OCI-LY7 (cell line): ENCODE measurements around the gene CHMP4A. TPM values are rescaled to one million over a fixed set of nuclear protein-coding genes. Genes with fewer than 3 reads are reported as not detected.
"Not testable (repeated sequence)": the region's sequence is repeated elsewhere in the genome, so short reads cannot be mapped to it uniquely, and the experiment has no call there.

Experiments used
- BruUV-seq: library from RNA; stranded (reverse); fragments of 400-500 nt; replicated peaks from 2 replicates; lab custom pipeline; 2021; lab: Mats Ljungman, UMichigan
- CTCF ChIA-PET: fragments of 300-600 bp; sonication (Branson Sonifier 250); formaldehyde crosslinking; loops from one replicate; lab custom pipeline; 2022; ENCODE audit warnings: antibody characterized with exemption; ENCODE audit not compliant: unreplicated experiment; lab: Charles Lee
- POLR2A ChIA-PET: fragments of 300-600 bp; sonication (Branson Sonifier 250); formaldehyde crosslinking; loops from one replicate; lab custom pipeline; 2022; ENCODE audit warnings: antibody characterized with exemption; lab: Charles Lee
- DNase-seq: peaks from one replicate; pipeline ENCODE4 v3.0.0-alpha.2; 2015; ENCODE audit warnings: low spot score
- H2AFZ ChIP-seq: fragments of 200-600 bp; sonication (generic), shearing (Covaris generic); 2 replicates; pipeline ENCODE4 v1.6.1; 2014; ENCODE audit warnings: mild to moderate bottlenecking, antibody characterized with exemption, low read length, moderate library complexity
- H3K27ac ChIP-seq: fragments of 200-600 bp; sonication (generic); 2 replicates; pipeline ENCODE4 v1.5.1; 2014; ENCODE audit warnings: mixed run types, low read depth, mild to moderate bottlenecking, moderate library complexity, low read length, inconsistent platforms; ENCODE audit not compliant: poor library complexity, severe bottlenecking
- H3K36me3 ChIP-seq: fragments of 200-600 bp; sonication (generic); 2 replicates; pipeline ENCODE4 v1.6.1; 2014; ENCODE audit warnings: mild to moderate bottlenecking, antibody characterized with exemption, low read length, moderate library complexity, mixed read lengths; ENCODE audit not compliant: insufficient read depth
- H3K4me1 ChIP-seq: fragments of 200-600 bp; sonication (generic); 2 replicates; pipeline ENCODE4 v1.5.1; 2014; ENCODE audit warnings: mild to moderate bottlenecking, low read length; ENCODE audit not compliant: insufficient read depth, poor library complexity, severe bottlenecking
- H3K4me2 ChIP-seq: fragments of 200-600 bp; sonication (generic); 2 replicates; pipeline ENCODE4 v1.6.1; 2014; ENCODE audit warnings: mild to moderate bottlenecking, low read length
- H3K4me3 ChIP-seq: fragments of 200-600 bp; sonication (generic); 2 replicates; pipeline ENCODE4 v1.5.1; 2014; ENCODE audit warnings: mild to moderate bottlenecking, low read depth, low read length; ENCODE audit not compliant: poor library complexity, severe bottlenecking
- H3K79me2 ChIP-seq: fragments of 200-600 bp; sonication (generic); 2 replicates; pipeline ENCODE4 v1.6.1; 2016; ENCODE audit warnings: low read depth, mild to moderate bottlenecking, low read length, moderate library complexity, mixed read lengths; ENCODE audit not compliant: insufficient read depth
- H3K9me2 ChIP-seq: fragments of 200-600 bp; sonication (generic); 2 replicates; pipeline ENCODE4 v1.6.1; 2016; ENCODE audit warnings: mild to moderate bottlenecking, low read length, mixed read lengths; ENCODE audit not compliant: insufficient read depth
- H3K9me3 ChIP-seq: fragments of 200-600 bp; sonication (generic); 2 replicates; pipeline ENCODE4 v1.6.1; 2014; ENCODE audit warnings: mild to moderate bottlenecking, mixed run types, low read length, mixed read lengths
- H4K20me1 ChIP-seq: fragments of 200-600 bp; sonication (generic); 2 replicates; pipeline ENCODE4 v1.6.1; 2014; ENCODE audit warnings: mild to moderate bottlenecking, antibody characterized with exemption, low read length, moderate library complexity, mixed read lengths; ENCODE audit not compliant: insufficient read depth
- EZH2phosphoT487 ChIP-seq: fragments of 200-600 bp; sonication (generic); IDR thresholded peaks from 2 replicates; pipeline ENCODE4 v1.6.1; 2018; ENCODE audit warnings: low read depth, borderline replicate concordance, mild to moderate bottlenecking, mixed run types, antibody characterized with exemption, low read length, moderate library complexity, mixed read lengths
- intact Hi-C: fragments of 100-400 bp; cut with micrococcal nuclease; formaldehyde crosslinking; loops from one replicate; pipeline ENCODE4 v1.10.0; 2022; ENCODE audit not compliant: unreplicated experiment
- total RNA-seq, 2 experiments: library from RNA; depleted of rRNA in 1 of 2; stranded (reverse); fragments of >200 nt in 1 of 2; shearing (Covaris generic) in 1 of 2; gene quantifications; 2 replicates each; pipeline ENCODE4 v1.2.3, GENCODE V29; 2014 to 2022
- TF ChIP-seq, protein P1 (sequence below): fragments of 200-600 bp; sonication (generic); conservative IDR thresholded peaks from 2 replicates; pipeline ENCODE4 v1.5.1; 2014; ENCODE audit warnings: mild to moderate bottlenecking, antibody characterized with exemption, low read length, moderate library complexity, mixed read lengths

Gene CHMP4A
- total RNA-seq, 2 experiments from 2014 or later, result 48.5 to 72.9 TPM

DNA sequence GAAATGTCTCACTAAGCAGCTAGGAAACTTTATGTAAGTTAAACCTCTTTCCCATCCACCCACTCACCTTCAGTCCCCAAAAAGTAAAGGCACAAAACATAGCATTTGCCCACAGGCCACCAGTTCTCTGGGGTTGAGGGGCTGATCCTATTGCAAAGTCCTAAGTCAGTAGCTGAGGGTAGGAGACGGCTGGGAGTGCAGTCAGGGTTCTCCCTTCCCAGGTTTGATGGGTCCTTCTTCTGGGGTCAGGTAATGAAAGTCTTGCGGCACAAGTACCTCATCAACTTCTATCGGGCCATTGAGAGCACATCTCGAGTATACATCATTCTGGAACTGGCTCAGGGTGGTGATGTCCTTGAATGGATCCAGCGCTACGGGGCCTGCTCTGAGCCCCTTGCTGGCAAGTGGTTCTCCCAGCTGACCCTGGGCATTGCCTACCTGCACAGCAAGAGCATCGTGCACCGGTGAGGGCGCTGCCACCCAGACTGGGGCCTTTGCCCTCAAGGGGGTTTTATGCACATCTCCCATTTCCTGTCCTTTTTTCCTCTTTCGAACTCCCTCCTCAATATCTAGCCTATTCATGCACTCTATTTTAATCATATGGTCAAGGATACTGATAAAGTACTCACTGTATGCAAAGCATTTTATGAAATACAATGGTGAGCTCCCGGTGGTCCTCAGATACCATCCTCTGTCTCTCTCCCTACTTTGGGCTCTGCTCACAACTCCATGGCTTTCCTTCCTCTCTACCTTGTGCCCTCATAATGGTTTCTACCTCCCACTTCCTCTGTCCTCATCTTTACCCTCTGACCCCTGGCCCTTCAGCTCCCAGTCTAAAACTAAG, 6.8 kb downstream of the CHMP4A start:
- Histone ChIP-seq H3K9me2 (no peaks in the 10 kb centered on the region), H3K4me1 (peaks cover 5% of the 10 kb centered on the region), H4K20me1 (no peaks in the 10 kb centered on the region), H3K9me3 (peaks cover 7% of the 10 kb centered on the region; the same call in 1 of the 2 replicates), H3K79me2 (peaks cover 2% of the 10 kb centered on the region; the same call in 1 of the 2 replicates), H3K27ac (no peak overlapping the region), H3K4me3 (no peak overlapping the region), H3K4me2 (no peak overlapping the region), H2AFZ (no peak overlapping the region), H3K36me3 (peaks cover 95% of the 10 kb centered on the region)
- POLR2A ChIA-PET, result interaction anchor here (0.9 kb wide), 1 partner anchor 8 kb away, joined by 5 read pairs; no protein-coding TSS in a partner anchor
- no peak for DNase-seq
- CTCF ChIA-PET, result no interaction called here
- BruUV-seq, result no TSS peak
- TF ChIP-seq, protein P1, sequence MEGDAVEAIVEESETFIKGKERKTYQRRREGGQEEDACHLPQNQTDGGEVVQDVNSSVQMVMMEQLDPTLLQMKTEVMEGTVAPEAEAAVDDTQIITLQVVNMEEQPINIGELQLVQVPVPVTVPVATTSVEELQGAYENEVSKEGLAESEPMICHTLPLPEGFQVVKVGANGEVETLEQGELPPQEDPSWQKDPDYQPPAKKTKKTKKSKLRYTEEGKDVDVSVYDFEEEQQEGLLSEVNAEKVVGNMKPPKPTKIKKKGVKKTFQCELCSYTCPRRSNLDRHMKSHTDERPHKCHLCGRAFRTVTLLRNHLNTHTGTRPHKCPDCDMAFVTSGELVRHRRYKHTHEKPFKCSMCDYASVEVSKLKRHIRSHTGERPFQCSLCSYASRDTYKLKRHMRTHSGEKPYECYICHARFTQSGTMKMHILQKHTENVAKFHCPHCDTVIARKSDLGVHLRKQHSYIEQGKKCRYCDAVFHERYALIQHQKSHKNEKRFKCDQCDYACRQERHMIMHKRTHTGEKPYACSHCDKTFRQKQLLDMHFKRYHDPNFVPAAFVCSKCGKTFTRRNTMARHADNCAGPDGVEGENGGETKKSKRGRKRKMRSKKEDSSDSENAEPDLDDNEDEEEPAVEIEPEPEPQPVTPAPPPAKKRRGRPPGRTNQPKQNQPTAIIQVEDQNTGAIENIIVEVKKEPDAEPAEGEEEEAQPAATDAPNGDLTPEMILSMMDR, result no peak
- no peak for TF ChIP-seq EZH2phosphoT487
- intact Hi-C loops, result no loop called here

DNA sequence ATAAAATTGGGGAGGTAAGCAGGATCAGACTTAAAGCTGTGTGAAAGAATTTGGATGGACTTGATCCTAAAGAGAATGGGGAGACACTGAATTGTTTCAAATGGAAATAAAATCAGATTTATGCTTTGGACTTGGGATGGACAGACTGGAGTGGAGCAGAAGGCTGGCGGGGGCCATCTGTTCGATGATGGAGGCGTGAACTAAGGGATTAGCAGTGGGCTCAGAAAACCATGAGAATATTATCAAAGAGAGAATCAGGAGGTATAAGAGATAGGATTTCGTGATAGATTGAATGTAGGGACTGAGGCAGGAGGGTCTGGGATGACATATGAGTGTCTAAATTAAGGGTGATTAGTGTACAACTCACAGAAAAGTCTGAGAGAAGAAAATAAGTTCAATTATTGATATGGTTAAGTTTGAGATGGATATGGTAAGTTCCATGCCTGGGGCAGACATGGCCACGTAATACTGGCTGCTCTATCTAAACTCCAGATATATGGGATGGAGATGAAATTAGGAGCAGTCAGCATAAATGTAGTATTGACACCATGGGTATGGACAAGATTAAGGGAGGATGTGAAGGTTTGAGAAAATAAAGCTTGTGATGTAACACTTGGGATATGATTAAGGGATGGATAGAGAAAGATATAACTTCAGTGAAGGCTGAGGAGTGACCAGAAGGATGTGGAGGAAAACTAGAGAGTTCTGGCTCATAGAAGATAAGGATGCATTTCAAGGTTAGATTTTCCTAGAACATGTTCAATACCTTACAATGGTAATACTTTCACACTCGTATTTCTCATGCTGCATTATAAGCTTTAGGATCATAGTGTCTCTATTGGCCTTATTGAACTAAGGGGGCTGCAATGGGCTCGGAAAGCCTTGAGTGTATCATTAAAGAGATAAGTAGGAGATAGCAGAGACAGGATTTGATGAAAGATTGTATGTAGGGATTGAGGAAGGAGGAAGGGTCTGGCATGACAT, 8.8 kb downstream of the CHMP4A start:
- Histone ChIP-seq H3K36me3 (peaks cover 93% of the 10 kb centered on the region), H3K4me3 (no peak overlapping the region), H3K79me2 (no peaks in the 10 kb centered on the region), H3K4me1 (peaks cover 5% of the 10 kb centered on the region), H3K9me3 (peaks cover 11% of the 10 kb centered on the region; the same call in 1 of the 2 replicates), H2AFZ (no peak overlapping the region), H3K4me2 (no peak overlapping the region), H3K9me2 (no peaks in the 10 kb centered on the region), H3K27ac (no peak overlapping the region), H4K20me1 (no peaks in the 10 kb centered on the region)
- ChIA-PET POLR2A (no interaction called here), CTCF (no interaction called here)
- DNase-seq, result no peak
- no peak for TF ChIP-seq EZH2phosphoT487
- TF ChIP-seq, protein P1, result no peak
- BruUV-seq, result no TSS peak
- intact Hi-C loops, result no loop called here

DNA sequence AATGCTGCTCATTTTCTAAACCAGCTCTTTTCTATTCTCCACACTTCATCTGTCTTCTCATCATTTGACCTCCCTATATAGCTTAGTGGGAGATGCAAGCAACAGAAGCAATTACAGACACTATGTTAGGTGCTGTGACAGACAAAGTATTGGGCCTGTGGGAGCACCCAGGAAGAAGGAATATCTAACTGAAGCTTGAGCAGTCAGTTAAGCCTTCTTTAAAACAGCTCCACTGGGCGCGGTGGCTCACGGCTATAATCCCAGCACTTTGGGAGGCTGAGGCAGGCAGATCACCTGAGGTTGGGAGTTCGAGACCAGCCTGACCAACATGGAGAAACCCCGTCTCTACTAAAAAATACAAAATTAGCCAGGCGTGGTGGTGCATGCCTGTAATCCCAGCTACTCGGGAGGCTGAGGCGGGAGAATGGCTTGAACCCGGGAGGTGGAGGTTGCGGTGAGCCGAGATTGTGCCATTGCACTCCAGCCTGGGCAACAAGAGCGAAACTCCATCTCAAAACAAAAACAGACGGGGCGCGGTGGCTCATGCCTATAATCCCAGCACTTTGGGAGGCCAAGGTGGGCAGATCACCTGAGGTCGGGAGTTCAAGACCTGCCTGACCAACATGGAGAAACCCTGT, 9.9 kb downstream of the CHMP4A start:
- not testable (repeated sequence) for H3K79me2 ChIP-seq, H3K9me2 ChIP-seq

DNA sequence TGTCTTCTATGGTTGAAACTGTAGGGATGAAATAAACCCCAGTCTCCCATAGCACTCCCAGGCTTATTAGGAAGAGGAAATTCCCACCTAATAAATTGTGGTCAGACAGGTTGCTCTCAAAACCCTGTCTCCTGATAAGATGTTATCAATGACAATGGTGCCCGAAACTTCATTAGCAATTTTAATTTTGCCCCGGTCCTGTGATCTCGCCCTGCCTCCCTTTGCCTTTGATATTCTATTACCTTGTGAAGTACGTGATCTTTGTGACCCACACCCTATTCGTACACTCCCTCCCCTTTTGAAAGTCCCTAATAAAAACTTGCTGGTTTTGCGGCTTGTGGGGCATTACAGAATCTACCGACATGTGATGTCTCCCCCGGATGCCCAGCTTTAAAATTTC, 10.8 kb downstream of the CHMP4A start:
- intact Hi-C loops, H3K9me2 ChIP-seq, DNase-seq, BruUV-seq, H3K4me3 ChIP-seq, CTCF ChIA-PET, H3K79me2 ChIP-seq, H3K4me2 ChIP-seq, H2AFZ ChIP-seq, H3K27ac ChIP-seq, POLR2A ChIA-PET, H3K4me1 ChIP-seq, H4K20me1 ChIP-seq: not testable (repeated sequence)
- Histone ChIP-seq H3K36me3 (peaks cover 84% of the 10 kb centered on the region), H3K9me3 (peaks cover 11% of the 10 kb centered on the region; the same call in 1 of the 2 replicates)

More for the DNA sequence above, 9.9 kb downstream of the CHMP4A start:
- POLR2A ChIA-PET, H3K4me3 ChIP-seq, DNase-seq, H2AFZ ChIP-seq, H4K20me1 ChIP-seq, intact Hi-C loops, H3K4me1 ChIP-seq, CTCF ChIA-PET, BruUV-seq, H3K27ac ChIP-seq, H3K4me2 ChIP-seq: not testable (repeated sequence)
- H3K36me3 ChIP-seq, result peaks cover 92% of the 10 kb centered on the region
- H3K9me3 ChIP-seq, result peaks cover 11% of the 10 kb centered on the region; the same call in 1 of the 2 replicates
